GM23338 (cell line): ENCODE measurements around the gene TACSTD2. TPM values are rescaled to one million over a fixed set of nuclear protein-coding genes. Genes with fewer than 3 reads are reported as not detected.

ENCODE experiments used
- ATAC-seq: fragments of 200-7000 bp; cut with Tn5 transposase; 3 replicates; pipeline ENCODE4 v1.9.1; 2020
- DNase-seq: peaks from one replicate; pipeline ENCODE4 v3.0.0-alpha.2; 2015; ENCODE audit warnings: low spot score
- H2AFZ ChIP-seq: fragments of 200-600 bp; sonication (generic); 2 replicates; pipeline ENCODE4 v1.8.0; 2016; ENCODE audit warnings: antibody characterized with exemption, mild to moderate bottlenecking, moderate library complexity
- H3F3A ChIP-seq: fragments of 200-600 bp; sonication (generic); replicated peaks from 2 replicates; pipeline ENCODE4 v1.8.0; 2017; ENCODE audit warnings: antibody characterized with exemption, mixed run types, low read depth
- H3K27ac ChIP-seq: fragments of 200-600 bp; sonication (generic); 2 replicates; pipeline ENCODE4 v1.6.1; 2016; ENCODE audit warnings: low read depth
- H3K27me3 ChIP-seq: fragments of 200-600 bp; sonication (generic); 2 replicates; pipeline ENCODE4 v1.8.0; 2016; ENCODE audit warnings: mild to moderate bottlenecking, mixed run types, moderate library complexity; ENCODE audit not compliant: insufficient read depth
- H3K36me3 ChIP-seq: fragments of 200-600 bp; sonication (generic); 2 replicates; pipeline ENCODE4 v1.8.0; 2016; ENCODE audit warnings: mild to moderate bottlenecking; ENCODE audit not compliant: insufficient read depth
- H3K4me1 ChIP-seq: fragments of 200-600 bp; sonication (generic); 2 replicates; pipeline ENCODE4 v1.8.0; 2016; ENCODE audit warnings: mild to moderate bottlenecking, moderate library complexity; ENCODE audit not compliant: insufficient read depth
- H3K4me2 ChIP-seq: fragments of 200-600 bp; sonication (generic); 2 replicates; pipeline ENCODE4 v1.7.1; 2017; ENCODE audit warnings: mixed run types
- H3K4me3 ChIP-seq: fragments of 200-600 bp; sonication (generic); 2 replicates; pipeline ENCODE4 v1.6.1; 2016; ENCODE audit warnings: mixed run types
- H3K79me2 ChIP-seq: fragments of 200-600 bp; sonication (generic); replicated peaks from 2 replicates; pipeline ENCODE4 v1.8.0; 2017; ENCODE audit warnings: mild to moderate bottlenecking; ENCODE audit not compliant: insufficient read depth
- H3K9me2 ChIP-seq: fragments of 200-600 bp; sonication (generic); 2 replicates; pipeline ENCODE4 v1.8.0; 2017; ENCODE audit not compliant: insufficient read depth
- H4K20me1 ChIP-seq: fragments of 200-600 bp; sonication (generic); replicated peaks from 2 replicates; pipeline ENCODE4 v1.8.0; 2017; ENCODE audit warnings: mild to moderate bottlenecking; ENCODE audit not compliant: insufficient read depth
- H3K27ac Mint-ChIP-seq: 2 replicates; pipeline ENCODE4 v1.8.0; 2020; ENCODE audit warnings: inconsistent platforms, mild to moderate bottlenecking, moderate library complexity, mixed read lengths
- H3K27me3 Mint-ChIP-seq: 3 replicates; pipeline ENCODE4 v1.8.0; 2022; ENCODE audit warnings: low read depth, mild to moderate bottlenecking, moderate library complexity, mixed read lengths, inconsistent platforms; ENCODE audit not compliant: insufficient read depth, poor library complexity
- H3K36me3 Mint-ChIP-seq: 3 replicates; pipeline ENCODE4 v1.8.0; 2021; ENCODE audit warnings: low read depth, mild to moderate bottlenecking, inconsistent platforms, moderate library complexity, mixed read lengths
- H3K4me1 Mint-ChIP-seq: 3 replicates; pipeline ENCODE4 v1.8.0; 2020; ENCODE audit warnings: mild to moderate bottlenecking, inconsistent platforms, mixed read lengths
- H3K4me3 Mint-ChIP-seq: 3 replicates; pipeline ENCODE4 v1.8.0; 2021; ENCODE audit warnings: moderate library complexity, mild to moderate bottlenecking, inconsistent platforms, mixed read lengths
- H3K9me3 Mint-ChIP-seq: 3 replicates; pipeline ENCODE4 v1.8.0; 2020; ENCODE audit warnings: moderate library complexity, mild to moderate bottlenecking, inconsistent platforms, mixed read lengths
- CREB1 ChIP-seq: fragments of 250-450 bp; sonication (Bioruptor Pico); IDR thresholded peaks from 2 replicates; pipeline ENCODE4 v1.5.0; 2020; ENCODE audit warnings: low read depth, mild to moderate bottlenecking, moderate library complexity
- ETS1 ChIP-seq: IDR thresholded peaks from 2 replicates; pipeline ENCODE4 v1.6.1; 2016; ENCODE audit warnings: antibody characterized with exemption
- JUNB ChIP-seq: IDR thresholded peaks from one replicate; pipeline ENCODE4 v1.6.1; 2016; ENCODE audit warnings: antibody characterized with exemption; ENCODE audit not compliant: unreplicated experiment
- REST ChIP-seq: IDR thresholded peaks from one replicate; pipeline ENCODE4 v1.6.1; 2018; ENCODE audit warnings: antibody characterized with exemption; ENCODE audit not compliant: unreplicated experiment
- ZNF331 ChIP-seq: fragments of 250-450 bp; sonication (Bioruptor Pico); IDR thresholded peaks from 2 replicates; pipeline ENCODE4 v1.5.0; 2020; ENCODE audit warnings: low read depth, mild to moderate bottlenecking, moderate library complexity
- ZNF462 ChIP-seq: fragments of 250-450 bp; sonication (Bioruptor Pico); IDR thresholded peaks from 2 replicates; pipeline ENCODE4 v1.5.0; 2020; ENCODE audit warnings: mild to moderate bottlenecking, moderate library complexity
- polyA plus RNA-seq: library from polyadenylated mRNA; unstranded; fragments of >200 nt; fragmentation: Nextera tagmentation; extraction: Ambion mirVana; gene quantifications from 2 replicates; pipeline ENCODE4 v1.2.1, GENCODE V29; 2016
- total RNA-seq: library from RNA; depleted of rRNA; stranded (reverse); fragments of >200 nt; shearing (Covaris generic); gene quantifications from 2 replicates; pipeline ENCODE4 v1.2.3, GENCODE V29; 2014

The TACSTD2 gene
- total and polyA plus RNA-seq, 2 experiments from 2014 or later, result 0.86 to 1.5 TPM

GRCh38 chr1:58570817-58571216, 6.2 kb downstream of the TACSTD2 start (continued):
- TF ChIP-seq ZNF462, result no peak
- TF ChIP-seq CREB1, result no peak

- DNase-seq (no peak), ATAC-seq (no peak)
- Histone ChIP-seq H3K27ac (no peak overlapping the region), H3F3A (no peaks in the 10 kb centered on the region), H3K4me3 (no peak overlapping the region), H3K27me3 (peaks cover 15% of the 10 kb centered on the region), H3K36me3 (no peaks in the 10 kb centered on the region), H3K9me2 (no peaks in the 10 kb centered on the region), H2AFZ (no peak overlapping the region), H3K4me2 (no peak overlapping the region), H4K20me1 (no peaks in the 10 kb centered on the region), H3K4me1 (peaks cover 47% of the 10 kb centered on the region), H3K79me2 (no peaks in the 10 kb centered on the region)
- no peak overlapping the region for H3K4me3 Mint-ChIP-seq
- H3K27me3 Mint-ChIP-seq, result peaks cover 10% of the 10 kb centered on the region
- TF ChIP-seq REST, result no peak
- TF ChIP-seq JUNB, result no peak
- no peak for TF ChIP-seq ETS1
- no peak for TF ChIP-seq CREB1
- no peak for TF ChIP-seq ZNF331 (CRISPR knock-in tag)
- H3K27ac Mint-ChIP-seq, result no peak overlapping the region
- H3K36me3 Mint-ChIP-seq, result no peaks in the 10 kb centered on the region
- H3K9me3 Mint-ChIP-seq, result no peaks in the 10 kb centered on the region
- peaks cover 51% of the 10 kb centered on the region for H3K4me1 Mint-ChIP-seq
Observed at GRCh38 chr1:58570094-58570493, 7.0 kb downstream of the TACSTD2 start.
